Activated CD4-positive, alpha-beta T cell treated with anti-CD3 and anti-CD28 coated beads for 4 hours (primary cell): ENCODE measurements around the gene TMEM135.
"Not testable (repeated sequence)": the region's sequence is repeated elsewhere in the genome, so short reads cannot be mapped to it uniquely, and the experiment has no call there.

ENCODE experiments used
- DNase-seq, 2 donors: peaks; one replicate each; pipeline ENCODE4 v3.0.0-alpha.2; 2020

The TMEM135 gene

GRCh38 chr11:87263979-87264378 lies 226.2 kb downstream of the TMEM135 start:
- no peak for DNase-seq

- no peak for DNase-seq
Observed at GRCh38 chr11:87265132-87265531, 227.4 kb downstream of the TMEM135 start.

- DNase-seq: no peak
Observed at GRCh38 chr11:87265979-87266378, 228.2 kb downstream of the TMEM135 start.

GRCh38 chr11:87266751-87267150 lies 229.0 kb downstream of the TMEM135 start:
- no peak for DNase-seq

- not testable (repeated sequence) for DNase-seq
Observed at GRCh38 chr11:87271951-87272350, 234.2 kb downstream of the TMEM135 start.

- DNase-seq: no peak
Observed at GRCh38 chr11:87275176-87275575, 237.4 kb downstream of the TMEM135 start.

- DNase-seq: no peak
Observed at GRCh38 chr11:87280143-87280542, 242.4 kb downstream of the TMEM135 start.

GRCh38 chr11:87281496-87281895 lies 243.8 kb downstream of the TMEM135 start:
- DNase-seq: no peak

- DNase-seq: no peak
Observed at GRCh38 chr11:87284306-87284705, 246.6 kb downstream of the TMEM135 start.

- not testable (repeated sequence) for DNase-seq
Observed at GRCh38 chr11:87285674-87286073, 247.9 kb downstream of the TMEM135 start.

- no peak for DNase-seq
Observed at GRCh38 chr11:87286338-87286737, 248.6 kb downstream of the TMEM135 start.

- DNase-seq: no peak
Observed at GRCh38 chr11:87290304-87290922, 252.7 kb downstream of the TMEM135 start.

- DNase-seq: no peak
Observed at GRCh38 chr11:87292598-87292997, 254.9 kb downstream of the TMEM135 start.

- no peak for DNase-seq
Observed at GRCh38 chr11:87295237-87295636, 257.5 kb downstream of the TMEM135 start.

- no peak for DNase-seq
Observed at GRCh38 chr11:87296627-87297026, 258.9 kb downstream of the TMEM135 start.

- DNase-seq: no peak
Observed at GRCh38 chr11:87298155-87298554, 260.4 kb downstream of the TMEM135 start.

- DNase-seq: no peak
Observed at GRCh38 chr11:87299041-87299481, 261.3 kb downstream of the TMEM135 start.

- no peak for DNase-seq
Observed at GRCh38 chr11:87300640-87301380, 263.1 kb downstream of the TMEM135 start.

- DNase-seq: no peak
Observed at GRCh38 chr11:87301785-87302540, 264.2 kb downstream of the TMEM135 start.

GRCh38 chr11:87304412-87304811 lies 266.7 kb downstream of the TMEM135 start:
- DNase-seq: no peak

GRCh38 chr11:87306262-87306851 lies 268.6 kb downstream of the TMEM135 start:
- DNase-seq: no peak

- DNase-seq: no peak
Observed at GRCh38 chr11:87307101-87307500, 269.4 kb downstream of the TMEM135 start.

- DNase-seq: no peak
Observed at GRCh38 chr11:87315229-87315628, 277.5 kb downstream of the TMEM135 start.
